ENCODE results near the gene MCRS1. TPM values are rescaled to one million over a fixed set of nuclear protein-coding genes. Genes with fewer than 3 reads are reported as not detected.

Gene MCRS1
- total RNA-seq, 4 donors from 2014 or later, result 38.5 to 53.8 (median 41.5) TPM

DNA sequence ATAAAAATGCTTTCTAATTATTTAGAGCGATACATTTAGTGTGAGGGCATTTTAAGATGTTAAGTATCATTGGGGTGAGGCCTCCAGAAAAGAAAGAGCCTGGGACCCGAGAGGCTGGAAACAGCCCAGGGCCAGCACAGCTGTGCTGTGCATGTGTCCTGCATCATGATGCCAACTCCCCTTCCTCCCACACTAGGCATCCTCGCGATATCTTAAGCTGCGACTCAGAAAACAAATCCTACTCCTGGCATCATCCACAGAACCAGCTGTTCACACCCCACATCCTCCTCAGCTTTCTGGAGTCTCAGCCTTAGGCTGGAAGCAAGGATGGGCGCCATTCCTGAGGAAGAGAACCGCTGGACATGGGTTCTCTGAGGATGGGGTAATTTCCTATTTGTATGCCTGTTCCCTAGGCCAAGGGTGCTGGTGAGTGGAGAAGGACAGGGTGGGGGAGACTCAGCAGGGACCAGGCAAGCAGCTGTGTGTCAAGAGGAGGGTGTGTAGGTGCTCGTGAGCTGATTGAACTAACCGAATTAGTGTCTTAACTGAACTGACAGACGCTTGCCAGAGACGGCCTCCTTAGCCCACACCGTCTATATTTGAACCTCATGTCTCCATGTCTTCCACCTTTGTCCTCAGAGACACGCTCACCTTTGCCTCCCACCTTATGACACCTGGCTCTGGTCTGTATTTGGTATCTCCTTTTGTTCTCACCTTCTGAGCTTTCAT is 15.6 kb upstream of the MCRS1 start:
- peak in 1 of 2 donors; percentile 52 for DNase-seq (ENCODE audit: low spot score in 2 of 2)
- WGBS, 2 donors, result 72 to 84% methylated on average over 13 of the region's 13 CpGs
- TF ChIP-seq, protein P1, sequence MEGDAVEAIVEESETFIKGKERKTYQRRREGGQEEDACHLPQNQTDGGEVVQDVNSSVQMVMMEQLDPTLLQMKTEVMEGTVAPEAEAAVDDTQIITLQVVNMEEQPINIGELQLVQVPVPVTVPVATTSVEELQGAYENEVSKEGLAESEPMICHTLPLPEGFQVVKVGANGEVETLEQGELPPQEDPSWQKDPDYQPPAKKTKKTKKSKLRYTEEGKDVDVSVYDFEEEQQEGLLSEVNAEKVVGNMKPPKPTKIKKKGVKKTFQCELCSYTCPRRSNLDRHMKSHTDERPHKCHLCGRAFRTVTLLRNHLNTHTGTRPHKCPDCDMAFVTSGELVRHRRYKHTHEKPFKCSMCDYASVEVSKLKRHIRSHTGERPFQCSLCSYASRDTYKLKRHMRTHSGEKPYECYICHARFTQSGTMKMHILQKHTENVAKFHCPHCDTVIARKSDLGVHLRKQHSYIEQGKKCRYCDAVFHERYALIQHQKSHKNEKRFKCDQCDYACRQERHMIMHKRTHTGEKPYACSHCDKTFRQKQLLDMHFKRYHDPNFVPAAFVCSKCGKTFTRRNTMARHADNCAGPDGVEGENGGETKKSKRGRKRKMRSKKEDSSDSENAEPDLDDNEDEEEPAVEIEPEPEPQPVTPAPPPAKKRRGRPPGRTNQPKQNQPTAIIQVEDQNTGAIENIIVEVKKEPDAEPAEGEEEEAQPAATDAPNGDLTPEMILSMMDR (IDR thresholded peaks at IDR 0.05), result no peak
- TF ChIP-seq POLR2A (IDR thresholded peaks at IDR 0.05), result no peak
- intact Hi-C loops (cut with DNase I; ENCODE audit: low total_unique reads), result no loop called here
- H3K4me3 ChIP-seq (ENCODE audit: low read depth, poor library complexity, severe bottlenecking), result no peak overlapping the region

DNA sequence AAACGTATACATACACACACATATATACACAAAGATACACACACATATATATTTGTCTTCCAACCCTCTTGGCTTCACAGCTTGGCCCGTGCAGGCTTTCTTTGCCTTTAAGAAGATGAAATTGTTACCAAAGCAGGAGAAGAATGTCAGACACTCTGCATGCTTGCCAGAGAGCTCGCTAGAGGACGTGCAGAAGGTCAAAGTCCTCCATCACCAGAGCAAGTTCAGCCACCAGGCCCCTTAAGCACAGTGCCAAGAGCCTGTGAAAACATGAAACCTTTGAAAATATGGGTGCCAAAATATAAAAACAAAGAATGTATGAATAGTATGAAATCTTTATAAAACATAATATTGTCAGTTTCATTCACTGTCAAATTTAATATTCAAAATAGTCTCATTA is 14.9 kb upstream of the MCRS1 start:
- H3K4me3 ChIP-seq (ENCODE audit: low read depth, poor library complexity, severe bottlenecking), result no peak overlapping the region

DNA sequence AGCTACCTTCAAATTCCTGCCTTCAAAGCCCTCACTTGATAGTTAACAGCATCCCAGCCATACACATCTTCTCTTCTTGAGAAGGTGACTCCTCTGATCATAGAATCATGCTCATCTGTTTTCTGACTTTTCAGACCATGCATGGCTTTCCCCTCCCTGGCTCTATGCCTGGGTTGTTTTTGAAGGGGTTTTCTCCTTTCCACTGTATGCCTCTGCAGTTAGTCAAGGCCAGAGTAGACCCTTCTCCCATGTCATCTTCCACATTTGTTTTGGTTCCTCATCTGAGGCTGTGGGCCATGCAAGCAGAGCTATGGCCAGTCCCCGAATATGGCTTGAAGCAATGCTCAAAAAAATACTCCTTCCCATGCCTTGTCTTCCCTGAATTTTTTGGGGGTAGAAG is 14.3 kb upstream of the MCRS1 start:
- intact Hi-C loops (cut with DNase I; ENCODE audit: low total_unique reads), result no loop called here
- TF ChIP-seq POLR2A (IDR thresholded peaks at IDR 0.05), result no peak
- TF ChIP-seq, protein P1 (IDR thresholded peaks at IDR 0.05), result no peak
- 85 to 87% methylated on average over 1 of the region's 1 CpG for WGBS, 2 donors
- no peak overlapping the region for H3K4me3 ChIP-seq (ENCODE audit: low read depth, poor library complexity, severe bottlenecking)
- peak in 1 of 2 donors; percentile 9 for DNase-seq (ENCODE audit: low spot score in 2 of 2)

More for the DNA sequence above, 14.9 kb upstream of the MCRS1 start:
- intact Hi-C loops (cut with DNase I; ENCODE audit: low total_unique reads), result no loop called here
- 70 to 71% methylated on average over 4 of the region's 4 CpGs for WGBS, 2 donors
- DNase-seq (ENCODE audit: low spot score in 2 of 2), result peak in 1 of 2 donors; percentile 10
- TF ChIP-seq POLR2A (IDR thresholded peaks at IDR 0.05), result no peak
- TF ChIP-seq, protein P1 (IDR thresholded peaks at IDR 0.05), result no peak

DNA sequence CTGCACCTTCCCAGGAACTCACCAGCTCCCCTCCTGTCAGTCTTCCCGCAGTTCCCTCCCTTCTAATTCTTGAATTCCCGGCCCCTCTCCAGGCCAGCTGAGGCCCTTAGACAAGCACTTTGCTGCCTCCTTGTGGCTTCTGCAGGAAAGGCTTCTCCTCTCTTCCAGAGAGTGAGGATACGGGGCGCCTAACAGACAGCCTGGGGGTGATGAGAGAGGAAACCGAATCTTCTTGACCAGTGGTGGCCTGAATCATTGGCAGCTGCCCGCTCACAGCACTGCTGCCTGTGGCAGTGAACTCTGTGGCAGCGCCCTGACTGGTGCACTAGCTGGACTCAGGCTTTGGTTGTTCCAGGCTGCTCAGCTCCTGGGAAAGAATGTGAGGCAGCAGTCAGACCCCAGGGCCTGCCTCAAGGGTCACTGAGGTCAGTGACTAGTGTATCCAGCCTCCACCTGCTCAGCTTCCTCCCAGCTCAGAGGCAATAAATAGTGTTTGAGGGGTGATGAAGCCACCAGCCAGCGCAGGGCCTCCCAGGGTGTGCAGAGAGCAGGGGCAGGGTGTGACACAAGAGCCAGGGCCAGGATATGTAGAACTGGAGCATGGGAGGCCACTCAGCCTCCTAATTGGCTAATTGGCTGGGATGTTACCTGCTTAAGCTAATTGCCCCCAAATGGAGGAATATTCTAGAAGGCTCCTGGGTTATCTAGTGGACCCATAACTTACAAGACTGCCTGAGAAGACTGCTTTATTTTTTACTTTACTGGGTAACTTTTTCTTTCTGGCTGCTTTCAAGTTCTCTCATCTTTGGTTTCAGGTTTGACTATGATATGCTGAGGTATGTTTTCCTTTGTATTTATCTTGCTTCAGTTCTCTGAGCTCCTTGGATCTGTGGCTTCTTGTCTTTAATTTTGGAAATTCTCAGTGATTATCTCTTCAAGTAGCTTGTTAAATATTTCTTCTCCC is 12.9 kb upstream of the MCRS1 start:
- peak; percentile 32 to 82 for DNase-seq (ENCODE audit: low spot score in 2 of 2)
- TF ChIP-seq POLR2A (IDR thresholded peaks at IDR 0.05), result no peak
- TF ChIP-seq, protein P1 (IDR thresholded peaks at IDR 0.05), result no peak
- intact Hi-C loops (cut with DNase I; ENCODE audit: low total_unique reads), result no loop called here
- no peak overlapping the region for H3K4me3 ChIP-seq (ENCODE audit: low read depth, poor library complexity, severe bottlenecking)
- 28 to 30% methylated on average over 8 of the region's 8 CpGs for WGBS, 2 donors

DNA sequence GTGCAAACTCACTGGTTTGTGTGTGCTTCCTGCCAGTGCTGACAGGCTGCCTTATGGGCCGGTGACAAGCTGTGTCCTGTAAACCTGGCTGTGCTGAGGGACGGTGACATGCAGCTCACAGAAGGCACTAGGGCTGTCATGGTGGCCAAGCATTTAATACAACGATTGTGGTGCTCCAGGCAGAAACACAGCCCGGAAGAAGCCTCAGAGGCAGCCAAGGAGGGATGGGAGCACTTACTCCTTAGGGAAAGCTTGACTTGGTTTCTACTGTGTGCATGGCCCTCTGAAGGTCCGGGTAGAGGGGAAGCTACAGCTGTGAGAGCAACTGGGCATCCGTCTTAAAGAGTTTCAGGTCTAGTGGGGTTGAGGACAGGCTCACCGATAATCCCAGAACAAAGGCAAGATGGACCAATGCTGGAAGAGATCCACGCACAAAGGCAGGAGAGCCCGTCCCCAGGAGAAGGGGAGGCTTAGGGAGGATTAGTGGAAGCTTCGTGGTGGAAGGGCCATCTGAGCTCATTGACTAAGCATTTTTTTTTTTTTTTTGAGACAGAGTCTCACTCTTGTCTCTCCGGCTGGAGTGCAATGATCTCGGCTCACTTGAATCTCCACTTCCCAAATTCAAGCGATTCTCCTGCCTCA is 10.7 kb upstream of the MCRS1 start:
- TF ChIP-seq, protein P1 (IDR thresholded peaks at IDR 0.05), result no peak
- no peak for TF ChIP-seq POLR2A (IDR thresholded peaks at IDR 0.05)
- DNase-seq (ENCODE audit: low spot score in 2 of 2), result peak in 1 of 2 donors; percentile 58
- H3K4me3 ChIP-seq (ENCODE audit: low read depth, poor library complexity, severe bottlenecking), result no peak overlapping the region
- intact Hi-C loops (cut with DNase I; ENCODE audit: low total_unique reads), result no loop called here
- 84 to 89% methylated on average over 13 of the region's 13 CpGs for WGBS, 2 donors
